GM18858 (cell line): ENCODE data around the gene SKIC2.

Experiments used
- ATAC-seq: cut with Tn5 transposase; IDR thresholded peaks from one replicate; pipeline ENCODE4 v1.9.1; 2021; ENCODE audit not compliant: unreplicated experiment

The SKIC2 gene

GRCh38 chr6:31945507-31946369 is 13.2 kb upstream of the SKIC2 start, which contains the start of gene CFB:
Gene CFB (plus strand): TSS chr6:31946095. CDS start chr6:31946222, 127 bp downstream.
- ATAC-seq, result no peak

DNA sequence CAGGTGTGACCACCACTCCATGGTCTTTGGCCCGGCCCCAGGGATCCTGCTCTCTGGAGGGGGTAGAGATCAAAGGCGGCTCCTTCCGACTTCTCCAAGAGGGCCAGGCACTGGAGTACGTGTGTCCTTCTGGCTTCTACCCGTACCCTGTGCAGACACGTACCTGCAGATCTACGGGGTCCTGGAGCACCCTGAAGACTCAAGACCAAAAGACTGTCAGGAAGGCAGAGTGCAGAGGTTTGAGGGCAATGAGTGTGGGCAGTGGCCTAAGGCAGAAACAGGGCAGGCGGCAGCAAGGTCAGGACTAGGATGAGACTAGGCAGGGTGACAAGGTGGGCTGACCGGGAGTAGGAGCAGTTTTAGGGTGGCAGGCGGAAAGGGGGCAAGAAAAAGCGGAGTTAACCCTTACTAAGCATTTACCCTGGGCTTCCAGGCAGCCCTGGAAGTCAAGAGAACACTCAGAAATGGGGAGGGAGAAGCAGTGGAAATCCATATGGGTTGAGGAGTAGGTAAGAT is 12.5 kb upstream of the SKIC2 start:
- no peak for ATAC-seq

- no peak for ATAC-seq
Observed at GRCh38 chr6:31947070-31947675, 11.8 kb upstream of the SKIC2 start.

DNA sequence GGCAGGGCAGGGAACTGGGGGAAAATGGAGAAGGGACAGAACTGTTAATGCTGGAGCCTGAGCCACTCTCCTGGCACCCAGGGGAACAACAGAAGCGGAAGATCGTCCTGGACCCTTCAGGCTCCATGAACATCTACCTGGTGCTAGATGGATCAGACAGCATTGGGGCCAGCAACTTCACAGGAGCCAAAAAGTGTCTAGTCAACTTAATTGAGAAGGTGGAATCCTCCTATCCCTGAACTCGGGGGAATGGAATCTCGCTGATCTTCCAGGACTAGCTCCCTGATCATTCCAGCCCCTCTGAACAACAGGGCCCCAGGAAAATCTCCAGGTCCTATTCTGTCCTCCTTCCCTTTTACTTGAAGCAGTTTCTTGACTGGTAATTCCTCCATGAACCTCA is 11.1 kb upstream of the SKIC2 start:
- no peak for ATAC-seq

DNA sequence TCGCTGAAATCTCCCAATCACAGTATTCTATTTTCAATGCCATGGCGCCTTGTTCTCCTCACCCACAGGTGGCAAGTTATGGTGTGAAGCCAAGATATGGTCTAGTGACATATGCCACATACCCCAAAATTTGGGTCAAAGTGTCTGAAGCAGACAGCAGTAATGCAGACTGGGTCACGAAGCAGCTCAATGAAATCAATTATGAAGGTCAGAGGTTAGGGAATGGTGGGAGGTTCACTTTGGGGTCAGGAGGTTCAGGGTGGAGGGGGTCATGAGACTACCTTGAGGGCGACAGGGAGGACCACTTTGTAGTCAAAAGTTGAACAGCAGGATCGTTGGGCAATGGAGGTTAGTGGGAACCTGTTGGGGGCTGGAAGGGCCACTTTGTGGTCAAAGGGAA is 10.7 kb upstream of the SKIC2 start:
- ATAC-seq, result no peak

GRCh38 chr6:31948753-31949413 is 10.1 kb upstream of the SKIC2 start:
- no peak for ATAC-seq

DNA sequence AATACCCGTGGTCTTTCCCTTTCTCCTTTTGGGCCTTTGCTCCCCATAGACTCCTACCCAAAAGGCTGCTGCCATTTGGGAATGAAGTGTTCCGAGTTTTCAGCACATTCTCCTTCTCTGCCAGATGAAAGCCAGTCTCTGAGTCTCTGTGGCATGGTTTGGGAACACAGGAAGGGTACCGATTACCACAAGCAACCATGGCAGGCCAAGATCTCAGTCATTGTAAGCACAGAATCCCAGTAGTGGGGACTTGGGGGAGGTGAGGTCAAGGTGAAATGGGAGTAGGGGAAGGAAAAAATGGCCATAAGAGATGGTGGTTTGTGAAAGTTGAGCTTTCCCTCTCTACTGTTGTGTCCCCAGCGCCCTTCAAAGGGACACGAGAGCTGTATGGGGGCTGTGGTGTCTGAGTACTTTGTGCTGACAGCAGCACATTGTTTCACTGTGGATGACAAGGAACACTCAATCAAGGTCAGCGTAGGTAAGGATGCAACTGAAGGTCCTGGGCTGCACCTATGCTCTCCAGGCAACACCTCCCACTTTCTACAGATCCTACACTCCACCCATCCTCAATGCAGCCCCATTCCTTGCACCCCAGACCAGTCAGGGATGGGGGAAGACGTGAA is 8.9 kb upstream of the SKIC2 start:
- ATAC-seq, result no peak

DNA sequence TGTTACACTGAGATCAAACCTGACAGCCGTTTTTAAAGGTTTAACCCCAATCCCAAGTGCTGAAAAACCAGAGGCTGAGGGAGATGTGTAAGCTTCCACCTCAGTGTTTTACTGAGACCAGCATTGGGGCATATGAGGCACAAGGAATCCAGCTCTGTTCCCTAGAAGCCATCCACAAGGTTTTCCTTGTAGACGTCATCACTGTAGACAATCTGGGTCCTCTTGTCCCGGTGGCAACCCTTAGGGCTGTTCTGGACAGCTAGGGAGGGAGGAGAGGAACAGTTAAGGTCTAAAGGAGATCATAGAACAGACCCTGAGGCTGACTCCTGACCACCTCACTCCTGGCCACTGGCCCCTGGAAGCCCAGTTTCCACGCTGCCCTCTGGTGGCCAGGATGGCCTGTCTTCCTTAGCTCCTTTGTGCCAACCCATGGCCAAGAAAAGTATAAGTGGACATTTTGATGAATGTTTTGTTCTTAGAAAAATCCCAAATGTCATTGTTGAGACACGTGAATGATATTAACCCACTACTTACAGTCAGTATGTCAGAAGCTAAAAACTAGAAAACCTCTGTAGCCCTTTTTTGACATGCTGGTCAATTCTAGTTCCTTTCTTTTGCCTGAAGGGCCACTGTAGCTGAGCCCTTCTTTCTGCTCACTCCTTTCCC is 6.7 kb upstream of the SKIC2 start:
- no peak for ATAC-seq

DNA sequence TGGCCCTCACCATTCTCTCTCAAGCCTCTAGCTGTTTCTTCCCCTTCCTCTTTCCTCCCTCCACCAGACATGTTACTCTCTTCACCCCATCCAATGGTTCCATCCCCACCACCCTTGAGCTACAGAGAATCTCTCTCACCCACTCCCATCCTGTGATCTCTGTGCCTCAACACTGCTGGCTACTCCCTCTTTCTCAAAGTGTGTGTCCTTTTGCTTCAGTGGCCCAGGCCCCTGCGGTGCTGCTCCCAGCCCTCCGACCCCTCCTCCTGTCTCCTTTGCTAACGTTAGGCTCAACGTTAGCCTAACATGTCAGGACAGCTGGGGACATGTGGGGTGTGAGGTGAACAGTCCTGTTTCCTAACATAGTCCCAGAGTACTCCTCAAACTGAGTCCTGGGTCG is 6.1 kb upstream of the SKIC2 start:
- ATAC-seq, result no peak

GRCh38 chr6:31954511-31954910 is 4.5 kb upstream of the SKIC2 start:
- no peak for ATAC-seq

DNA sequence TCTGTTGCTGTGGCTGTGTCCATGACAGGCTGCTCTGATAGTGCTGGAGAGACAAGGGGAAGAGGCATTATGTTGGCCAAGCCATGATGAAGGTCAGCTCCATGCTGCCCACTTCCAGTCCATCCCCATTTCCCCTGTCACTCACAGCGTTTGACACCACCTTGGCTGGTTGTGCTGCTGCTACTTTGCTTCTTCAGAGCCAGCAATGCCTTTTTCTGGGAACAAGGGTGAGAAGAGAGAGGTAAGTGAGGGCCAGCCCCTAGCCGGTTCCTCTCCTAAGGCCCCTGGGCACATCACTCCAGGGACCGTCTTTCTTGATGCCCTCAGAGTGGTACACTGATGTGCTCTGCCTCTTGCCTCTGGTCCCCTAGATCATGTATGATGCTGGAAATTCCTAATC is 2.2 kb upstream of the SKIC2 start:
- no peak for ATAC-seq

DNA sequence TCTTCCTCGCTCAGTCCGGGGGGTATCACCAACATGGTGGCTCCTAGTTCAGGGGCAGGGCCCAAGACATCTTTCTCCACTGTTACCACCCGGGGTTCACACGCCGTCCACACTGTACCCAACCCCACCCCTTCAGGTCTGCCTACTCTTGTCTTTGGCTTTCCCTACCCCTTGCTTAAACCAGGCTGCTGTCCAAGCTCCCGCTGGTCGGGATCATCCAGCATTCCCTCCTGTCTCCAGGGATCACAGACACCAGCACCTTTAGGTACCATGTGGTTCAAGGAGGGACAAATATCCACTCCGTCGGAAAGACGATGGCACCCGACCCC is 599 bp upstream of the SKIC2 start:
- ATAC-seq, result no peak

GRCh38 chr6:31961616-31962015 is 2.6 kb downstream of the SKIC2 start:
- no peak for ATAC-seq

DNA sequence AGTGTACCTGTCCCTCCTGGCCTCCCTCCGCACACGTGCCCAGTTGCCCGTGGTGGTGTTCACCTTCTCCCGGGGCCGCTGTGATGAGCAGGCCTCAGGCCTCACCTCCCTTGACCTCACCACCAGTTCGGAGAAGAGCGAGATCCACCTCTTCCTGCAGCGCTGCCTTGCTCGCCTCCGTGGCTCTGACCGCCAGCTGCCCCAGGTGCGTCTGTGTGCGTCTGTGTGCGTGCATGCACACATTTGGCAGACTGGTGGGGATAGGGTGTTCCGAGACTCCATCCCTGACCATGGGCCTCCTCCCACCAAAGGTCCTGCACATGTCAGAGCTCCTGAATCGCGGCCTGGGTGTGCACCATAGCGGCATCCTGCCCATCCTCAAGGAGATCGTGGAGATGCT is 4.9 kb downstream of the SKIC2 start:
- ATAC-seq, result no peak

DNA sequence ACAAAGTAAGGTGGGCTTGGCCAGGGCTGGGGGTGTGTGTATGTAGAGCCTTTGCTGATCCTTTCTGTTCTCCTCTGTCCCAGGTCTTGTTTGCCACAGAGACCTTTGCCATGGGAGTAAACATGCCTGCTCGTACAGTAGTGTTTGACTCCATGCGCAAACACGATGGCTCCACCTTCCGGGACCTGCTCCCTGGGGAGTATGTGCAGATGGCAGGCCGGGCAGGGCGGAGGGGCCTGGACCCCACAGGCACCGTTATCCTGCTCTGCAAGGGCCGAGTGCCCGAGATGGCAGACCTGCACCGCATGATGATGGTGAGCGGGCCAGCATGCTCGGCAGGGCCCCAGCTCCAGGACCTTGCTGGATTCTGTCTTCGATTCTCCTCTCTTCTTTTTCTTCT is 6.7 kb downstream of the SKIC2 start:
- ATAC-seq, result no peak

GRCh38 chr6:31966506-31966905 is 7.5 kb downstream of the SKIC2 start:
- no peak for ATAC-seq

GRCh38 chr6:31966997-31967925 is 8.3 kb downstream of the SKIC2 start:
- ATAC-seq, result no peak

DNA sequence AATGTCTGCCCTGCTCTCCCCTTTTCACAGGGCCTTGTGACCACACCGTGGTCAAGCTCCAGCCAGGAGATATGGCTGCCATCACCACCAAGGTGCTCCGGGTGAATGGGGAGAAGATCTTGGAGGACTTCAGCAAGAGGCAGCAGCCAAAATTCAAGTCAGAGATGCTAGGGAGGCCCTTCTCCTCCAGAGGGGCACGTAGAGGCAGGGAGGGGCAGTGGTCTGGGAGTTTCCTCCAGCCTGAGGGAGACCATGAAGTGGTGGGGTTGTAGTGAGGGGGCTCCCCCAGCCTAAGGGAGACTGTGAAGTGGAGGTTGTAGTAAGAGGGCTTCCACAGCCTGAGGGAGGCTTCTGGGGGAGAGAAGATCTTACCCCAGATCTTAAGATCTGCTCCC is 8.9 kb downstream of the SKIC2 start:
- ATAC-seq, result no peak

- ATAC-seq, result no peak
Observed at GRCh38 chr6:31968326-31968725, 9.4 kb downstream of the SKIC2 start.
